DMS79 (cell line): ENCODE measurements around the gene TMEM245.

Source experiments
- DNase-seq: peaks from one replicate; lab custom pipeline; 2025; lab: John Stamatoyannopoulos, UW

Gene TMEM245

DNA sequence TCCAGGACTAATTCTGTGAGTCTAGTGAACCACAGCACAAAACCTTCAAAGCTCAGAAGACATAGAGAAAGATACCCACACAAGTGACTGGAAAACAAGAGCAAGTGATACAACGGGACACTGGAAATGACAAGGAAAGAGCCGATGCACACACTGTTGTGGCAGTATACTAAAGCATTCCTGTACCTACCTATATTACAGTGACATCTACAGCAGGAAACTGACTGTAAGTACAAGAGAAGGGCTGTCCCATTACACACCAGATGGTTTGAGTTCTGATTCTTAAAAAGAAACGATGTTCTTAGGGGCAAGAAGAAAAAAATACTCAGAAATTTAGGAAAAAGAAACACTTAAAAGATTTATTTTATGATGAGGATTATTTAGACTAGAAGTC lies 18.5 kb downstream of the TMEM245 start:
- DNase-seq = no peak

DNA sequence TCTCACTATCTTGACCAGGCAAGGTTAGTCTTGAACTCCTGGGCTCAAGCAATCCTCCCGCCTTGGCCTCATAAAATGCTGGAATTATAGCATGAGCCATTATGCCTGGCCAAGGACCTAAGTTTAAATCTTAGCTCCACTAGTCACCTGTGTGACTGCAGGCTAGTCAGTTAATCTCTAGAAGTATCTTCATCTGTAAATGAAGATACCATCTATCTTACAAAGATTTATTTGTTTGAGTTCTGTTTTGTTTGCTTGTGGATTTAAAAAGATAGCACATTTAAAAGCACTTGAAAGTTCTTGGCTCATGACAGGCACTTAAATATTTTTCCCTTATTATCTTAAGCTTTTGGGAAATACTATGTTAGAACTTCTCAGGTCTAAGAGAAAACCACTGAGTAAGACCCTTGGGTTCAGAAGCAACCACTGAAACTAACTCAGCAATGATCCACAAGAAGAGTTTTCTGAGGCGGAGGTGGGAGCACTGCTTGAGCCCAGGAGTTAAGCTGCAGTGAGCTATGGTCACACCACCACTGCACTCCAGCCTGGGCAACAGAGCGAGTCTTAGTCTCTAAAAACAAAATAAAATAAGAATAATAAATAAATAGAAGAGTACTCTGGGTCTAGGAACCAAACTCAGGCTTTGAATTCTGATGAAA lies 19.1 kb downstream of the TMEM245 start:
- no peak for DNase-seq

DNA sequence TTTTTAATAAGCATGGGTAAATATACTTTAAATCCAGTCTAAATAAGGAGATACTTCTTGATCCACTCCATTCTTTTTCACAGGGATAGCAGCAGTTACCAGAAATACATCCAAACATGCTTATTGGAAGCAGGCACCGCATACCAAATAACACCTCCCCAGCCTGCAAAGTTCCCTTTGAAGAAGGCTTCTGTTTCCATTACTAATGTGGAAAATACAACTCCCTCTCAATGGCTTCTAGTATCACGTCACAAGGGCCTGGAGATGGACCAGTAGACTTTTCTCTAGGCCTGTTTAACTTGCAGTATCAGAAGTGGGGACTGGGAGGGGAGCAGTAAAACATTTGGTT lies 20.8 kb downstream of the TMEM245 start:
- DNase-seq = no peak

DNA sequence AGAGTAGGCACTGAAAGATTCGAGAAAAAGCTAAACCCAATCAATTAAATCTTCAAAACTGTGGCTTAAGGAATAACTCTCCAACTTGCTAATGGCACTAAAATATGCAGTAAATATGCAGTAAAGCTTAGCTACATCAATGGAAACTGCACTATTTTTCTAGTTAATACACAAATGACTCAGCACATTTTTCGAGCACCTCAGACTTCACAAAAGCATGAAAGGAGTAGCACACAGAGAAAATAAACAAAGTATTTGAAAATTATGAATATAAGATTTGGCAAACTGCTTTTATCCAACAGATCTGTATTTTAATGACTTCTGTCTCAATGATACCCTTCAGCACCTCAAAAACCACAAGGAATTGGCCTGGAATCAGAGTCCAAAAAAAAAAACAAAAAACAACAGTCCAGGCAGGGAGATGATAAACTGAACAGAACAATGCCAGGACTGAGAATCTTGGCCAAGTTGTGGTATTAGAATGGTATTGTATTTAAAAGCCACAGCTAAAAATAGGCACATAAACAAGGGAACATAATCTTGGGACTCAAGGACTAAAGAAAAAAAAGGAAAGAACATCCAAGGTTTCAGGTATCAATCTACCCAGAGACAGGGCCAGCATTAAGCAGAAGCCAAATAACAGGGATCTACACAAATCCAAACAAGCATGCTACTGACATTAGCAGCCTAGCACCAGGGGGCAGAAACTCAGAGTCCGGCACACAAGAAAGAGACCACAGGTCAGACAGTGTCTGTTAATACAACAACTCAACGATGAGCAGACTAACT lies 21.4 kb downstream of the TMEM245 start:
- DNase-seq = peak; percentile 50

DNA sequence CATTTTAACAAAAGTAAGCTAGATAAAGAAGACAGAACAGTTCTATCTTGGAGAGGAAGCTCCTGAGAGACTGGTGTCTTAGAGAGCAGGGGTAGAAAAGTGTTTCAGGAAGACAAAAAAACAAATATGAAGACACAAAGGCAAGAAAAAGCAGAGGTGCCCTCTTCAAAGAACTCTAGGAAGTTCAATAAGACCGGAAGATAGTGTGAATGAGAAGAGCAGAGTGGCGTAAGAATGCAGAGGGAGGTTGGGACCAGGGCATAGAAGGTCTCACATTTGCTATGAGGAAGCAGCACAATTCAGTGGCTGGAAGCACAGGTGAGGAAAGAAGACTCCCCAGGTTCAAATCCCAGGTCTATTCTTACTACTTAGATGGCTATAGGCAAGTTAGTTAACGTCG lies 22.6 kb downstream of the TMEM245 start:
- DNase-seq = no peak

DNA sequence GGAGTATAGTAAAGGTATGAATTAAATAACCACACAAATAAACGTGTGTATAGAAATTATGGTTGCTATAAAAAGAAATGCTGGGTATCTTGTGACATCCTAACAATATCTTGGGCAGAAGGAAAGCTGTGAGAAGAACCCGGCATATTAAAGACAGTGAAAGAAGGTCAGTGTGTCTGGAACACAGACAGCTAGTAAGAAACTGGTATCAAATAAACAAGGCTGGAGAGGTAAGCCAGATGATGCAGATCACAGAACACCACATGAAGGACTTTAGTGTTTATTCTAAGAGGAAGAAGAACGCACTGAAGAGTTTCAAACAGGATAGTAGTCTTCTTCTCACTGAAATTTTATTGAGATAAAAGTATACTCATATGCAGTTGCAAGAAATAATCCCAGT lies 24.4 kb downstream of the TMEM245 start:
- no peak for DNase-seq

DNA sequence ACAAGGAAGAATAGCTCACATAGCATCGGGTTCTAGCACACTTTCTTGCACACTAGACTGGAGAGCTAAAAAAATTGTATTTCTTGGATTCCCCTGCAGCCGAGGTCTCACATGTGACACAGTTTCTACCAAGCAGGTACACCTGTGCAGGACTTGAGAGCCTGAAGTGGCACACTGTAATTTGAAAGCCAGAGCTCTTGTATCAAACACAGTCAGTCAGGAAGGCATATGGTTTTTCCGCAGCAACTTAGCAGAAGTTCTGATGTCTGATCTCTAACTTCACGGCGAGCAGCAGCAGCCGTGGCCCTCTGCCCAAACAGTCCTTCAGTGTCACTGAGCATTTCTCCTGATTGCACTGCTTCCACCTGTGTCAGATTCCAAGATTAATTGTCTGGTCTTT lies 25.5 kb downstream of the TMEM245 start:
- no peak for DNase-seq

DNA sequence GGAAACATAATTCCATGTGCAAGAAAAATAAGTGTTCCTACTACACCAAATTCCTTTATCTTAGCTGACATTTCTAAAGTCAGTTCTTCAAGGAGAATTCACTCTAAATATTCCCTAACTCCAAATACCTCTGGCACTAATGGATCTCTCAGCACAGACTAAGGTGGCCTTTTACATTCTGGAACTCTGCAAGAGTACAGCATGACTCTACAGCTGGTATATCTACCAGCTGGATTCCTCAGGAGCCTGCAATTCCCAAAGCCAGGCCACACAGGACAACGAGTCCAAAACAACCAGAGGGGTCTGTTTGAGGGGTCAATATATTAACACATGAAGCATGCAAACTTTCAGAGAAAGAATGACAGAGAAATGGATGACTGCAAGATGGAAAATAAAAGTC lies 27.2 kb downstream of the TMEM245 start:
- DNase-seq = no peak

DNA sequence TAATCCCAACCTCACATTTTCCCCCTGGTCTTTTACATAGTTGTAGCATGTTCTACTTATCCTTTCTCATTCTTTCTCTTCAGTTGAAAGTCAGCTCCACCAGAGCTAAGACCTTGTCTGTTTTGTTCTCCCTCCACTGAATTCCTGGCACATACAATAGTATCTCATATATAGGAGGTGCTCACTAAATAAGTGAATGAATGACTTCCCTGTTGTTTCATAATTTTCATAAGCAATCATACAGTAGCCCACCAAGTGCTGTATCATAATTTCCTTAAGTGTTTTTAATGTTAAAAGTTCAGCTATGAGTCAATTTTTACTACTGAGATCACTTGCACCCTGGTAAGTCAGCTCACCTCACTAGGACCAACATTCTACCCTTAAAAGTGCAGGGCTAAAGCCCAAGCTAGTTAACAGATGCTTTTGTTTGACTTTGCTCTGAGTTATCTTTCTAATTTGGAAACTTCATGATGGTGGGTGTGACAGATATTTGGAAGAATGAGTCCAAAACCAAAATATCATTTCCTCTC lies 27.6 kb downstream of the TMEM245 start:
- DNase-seq = no peak

DNA sequence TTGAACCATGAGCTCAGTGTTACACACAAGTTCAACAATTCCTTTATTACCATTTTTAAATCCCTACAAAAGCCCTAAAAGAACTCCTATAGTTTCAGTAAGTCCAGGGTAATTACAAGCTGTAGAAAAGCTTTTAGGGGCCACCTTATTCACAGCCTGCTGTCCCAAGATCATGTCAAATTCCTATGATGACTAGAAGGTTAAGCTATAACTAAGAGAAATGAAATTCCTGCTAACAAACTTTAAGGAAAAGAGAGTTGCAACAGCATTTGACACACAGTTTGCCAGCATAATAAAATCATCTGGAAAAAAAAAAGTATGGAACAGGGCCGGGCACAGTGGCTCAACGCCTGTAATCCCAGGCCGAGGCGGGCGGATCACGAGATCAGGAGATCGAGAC lies 31.5 kb downstream of the TMEM245 start:
- no peak for DNase-seq

DNA sequence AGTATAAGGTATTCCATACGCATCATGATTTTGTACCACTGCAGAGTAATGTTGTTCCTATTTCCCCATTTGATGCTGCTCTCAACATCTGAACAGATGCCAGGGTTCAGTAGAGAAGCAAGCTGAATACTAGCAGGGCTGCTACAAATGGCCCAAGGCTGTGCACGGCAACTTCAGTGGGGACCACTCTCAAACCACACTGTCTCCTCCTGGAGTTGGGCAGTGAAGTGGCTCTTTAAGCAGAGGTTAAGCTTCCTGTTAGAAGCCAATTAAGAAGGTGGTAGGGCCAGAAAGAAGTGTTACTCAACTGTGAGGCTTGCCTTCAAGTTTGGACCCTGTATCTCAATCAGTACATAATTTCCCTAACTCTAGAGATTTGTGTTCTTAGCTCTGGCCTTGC lies 32.0 kb downstream of the TMEM245 start:
- no peak for DNase-seq

DNA sequence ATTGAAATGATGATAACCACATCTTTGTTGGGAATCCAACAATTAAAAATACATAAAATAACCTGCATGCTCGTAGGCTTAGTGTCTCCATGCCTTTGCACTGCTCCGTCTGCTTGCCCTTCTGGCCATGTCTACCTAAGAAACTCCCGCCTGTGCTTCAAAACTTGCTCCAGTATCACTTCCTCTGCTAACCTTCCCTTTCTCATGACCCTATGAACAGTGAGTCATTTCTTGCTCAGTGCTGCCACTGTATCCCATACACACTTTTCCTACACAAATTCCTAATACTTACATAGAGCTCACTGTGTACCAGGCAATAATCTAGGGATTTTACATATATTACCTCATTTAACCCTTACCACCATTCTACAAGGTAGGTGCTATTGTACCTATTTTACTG lies 33.5 kb downstream of the TMEM245 start:
- no peak for DNase-seq

DNA sequence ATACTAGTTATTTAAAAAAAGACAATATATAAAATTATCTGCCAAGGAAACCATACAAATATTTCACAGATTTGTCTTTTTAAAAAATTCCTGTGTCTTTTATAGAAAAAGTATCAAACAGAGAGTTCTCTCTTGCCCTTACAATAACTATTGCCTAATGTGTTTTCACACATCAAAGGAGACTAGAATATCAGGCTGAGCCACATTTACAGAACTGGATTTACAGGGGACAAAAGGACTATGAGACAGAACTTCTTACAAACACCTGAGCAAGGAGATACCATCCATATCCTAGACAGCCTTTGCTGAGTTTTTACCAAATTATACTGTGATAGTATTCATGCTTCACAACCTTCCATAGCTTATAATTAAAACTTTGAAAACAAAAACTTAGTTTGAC lies 34.2 kb downstream of the TMEM245 start:
- DNase-seq = no peak

DNA sequence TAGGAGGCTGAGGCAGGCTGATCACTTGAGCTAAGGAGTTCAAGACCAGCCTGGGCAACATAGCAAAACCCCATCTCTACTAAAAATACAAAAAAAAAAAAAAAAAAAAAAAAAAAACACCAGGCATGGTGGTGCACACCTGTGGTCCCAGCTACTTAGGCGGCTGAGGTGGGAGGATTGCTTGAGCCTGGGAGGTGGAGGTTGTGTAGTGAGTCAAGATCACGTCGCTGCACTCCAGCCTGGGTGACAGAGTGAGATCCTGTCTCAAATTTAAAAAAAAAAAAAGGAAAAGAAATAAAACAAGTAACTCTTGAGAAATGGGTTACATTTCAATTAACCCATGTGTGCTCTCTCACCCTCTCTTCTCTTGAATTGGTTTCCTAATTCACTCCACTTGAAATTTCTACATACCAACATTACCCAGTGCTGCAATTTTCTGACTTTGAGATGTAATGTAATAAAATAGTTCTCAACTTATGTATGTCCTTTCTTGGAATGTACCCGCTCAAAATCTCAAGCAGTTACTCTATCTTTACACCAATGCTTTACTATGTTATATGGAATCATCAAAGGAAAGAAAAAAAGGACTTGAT lies 35.8 kb downstream of the TMEM245 start:
- no peak for DNase-seq

DNA sequence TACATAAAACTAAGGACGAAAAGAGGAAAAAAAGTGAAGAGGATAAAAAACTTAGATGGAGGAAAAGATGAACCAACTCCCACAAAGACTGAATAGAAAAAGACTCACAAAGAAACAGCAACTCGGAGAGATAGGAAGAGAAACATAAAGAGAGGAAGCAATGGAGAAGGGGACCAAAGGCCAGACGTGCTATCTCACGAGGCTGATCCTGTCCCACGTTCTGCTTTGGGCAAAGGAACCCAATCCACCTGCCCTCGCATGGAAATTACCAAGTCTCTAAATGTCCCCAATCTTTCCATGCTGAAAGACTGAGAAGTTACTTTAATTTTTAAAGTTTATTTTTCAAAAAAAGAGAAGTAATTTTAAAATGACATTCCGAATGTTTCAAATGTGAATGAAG lies 36.6 kb downstream of the TMEM245 start:
- no peak for DNase-seq

DNA sequence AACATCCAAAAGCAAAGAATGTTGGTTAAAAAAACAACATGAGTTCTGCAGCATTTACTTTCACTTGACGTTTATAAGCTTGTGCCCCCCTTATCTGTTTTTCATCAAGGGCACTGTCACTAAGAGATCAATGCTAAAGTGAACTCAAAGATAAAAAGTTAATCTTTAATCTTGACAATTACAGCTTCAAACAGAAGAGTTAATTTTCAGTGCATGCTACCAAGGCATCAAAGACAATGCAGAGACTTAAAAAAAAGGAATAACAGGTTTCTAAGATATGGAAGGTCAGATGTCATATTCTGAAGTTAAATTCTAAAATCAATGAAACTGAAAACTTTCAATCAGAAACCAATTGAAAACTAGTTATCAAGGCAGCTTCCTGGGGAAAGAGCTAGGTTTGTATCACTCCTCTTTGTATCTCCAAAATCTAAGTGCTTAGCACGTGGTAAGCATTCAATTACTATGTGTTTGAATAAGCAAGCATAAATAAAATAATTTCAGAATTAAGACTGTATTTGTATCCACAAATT lies 37.6 kb downstream of the TMEM245 start:
- DNase-seq = no peak

DNA sequence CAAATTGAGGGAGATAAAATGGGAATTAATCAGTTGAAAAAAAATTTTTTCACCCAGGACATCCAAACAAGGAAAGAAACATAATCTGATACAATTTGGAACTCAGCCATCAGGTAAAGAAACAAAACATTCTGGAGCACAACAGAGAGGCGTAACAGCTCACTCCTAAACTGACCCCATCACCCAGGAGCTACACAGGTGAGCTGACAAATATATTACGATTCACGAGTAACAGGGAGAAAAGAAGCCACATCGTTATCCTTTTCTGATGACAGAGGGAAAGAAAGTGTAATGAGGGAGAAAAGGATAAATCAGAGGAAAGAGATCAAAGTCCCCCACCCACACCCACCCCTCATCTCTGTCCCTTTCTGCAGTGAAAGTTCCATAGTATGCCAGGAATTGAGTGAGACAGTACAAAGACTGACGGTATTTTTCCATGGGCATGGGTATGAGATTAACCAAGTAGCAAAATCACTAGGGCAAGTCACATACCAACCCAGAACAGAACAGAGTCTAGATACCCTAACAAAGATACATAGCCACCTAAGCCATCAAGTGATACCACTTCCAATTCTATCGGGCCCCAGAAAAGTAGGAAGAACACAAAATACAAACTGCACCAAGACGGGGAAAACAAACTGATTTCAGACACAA lies 45.4 kb downstream of the TMEM245 start:
- DNase-seq = no peak

DNA sequence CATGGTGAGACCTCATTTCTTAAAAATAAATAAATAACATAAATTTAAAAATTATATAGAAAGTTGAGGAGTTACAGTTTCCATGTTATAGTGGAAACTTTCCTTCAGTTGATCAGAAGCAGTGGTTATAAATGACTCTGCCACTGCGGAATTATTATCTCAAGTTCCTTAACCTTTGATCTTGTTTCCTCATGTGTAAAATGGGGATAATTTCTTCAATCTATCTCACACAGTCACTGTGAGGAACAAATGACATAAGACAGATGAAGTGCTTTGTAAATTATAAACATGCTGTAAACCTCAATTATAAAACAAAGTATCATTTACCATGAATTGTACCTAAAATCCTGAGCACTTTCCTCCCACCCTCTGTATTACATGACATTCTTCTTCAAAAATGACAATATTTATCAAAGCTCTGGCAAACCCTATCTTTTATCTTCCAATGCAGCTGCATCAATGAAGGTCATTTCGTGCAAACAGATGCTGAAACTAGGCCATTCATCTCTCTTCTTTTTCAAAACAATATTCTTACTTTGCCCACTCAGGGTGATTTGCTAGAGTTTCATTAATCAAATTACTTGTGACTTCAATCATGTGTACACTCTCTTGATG lies 46.8 kb downstream of the TMEM245 start:
- DNase-seq = no peak

DNA sequence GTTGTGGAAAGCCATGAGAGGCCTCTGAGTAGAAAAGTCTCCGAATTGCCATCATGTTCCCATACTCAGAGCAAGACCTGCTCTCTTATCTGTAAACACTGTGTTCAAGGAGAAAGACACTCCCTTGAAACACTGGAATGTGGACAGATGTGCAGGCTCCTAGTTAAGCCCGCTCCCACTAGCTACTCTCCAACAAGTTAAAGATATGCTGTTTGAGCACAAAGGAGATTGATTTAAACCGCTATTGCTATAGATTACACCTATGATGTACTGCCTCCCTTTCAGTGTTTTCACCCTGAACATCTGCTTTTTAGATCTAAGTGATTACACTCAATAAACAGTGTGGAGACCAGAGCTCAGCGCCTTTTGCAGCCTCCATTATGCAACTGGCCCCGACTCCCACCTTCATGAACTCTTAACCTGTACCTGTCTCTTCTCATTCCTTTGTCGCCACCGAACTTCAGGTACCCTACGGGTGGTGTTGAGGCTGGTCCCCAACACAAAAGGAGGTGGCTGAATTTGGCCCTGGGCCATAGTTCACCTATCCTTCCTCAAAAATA lies 47.5 kb downstream of the TMEM245 start:
- no peak for DNase-seq

DNA sequence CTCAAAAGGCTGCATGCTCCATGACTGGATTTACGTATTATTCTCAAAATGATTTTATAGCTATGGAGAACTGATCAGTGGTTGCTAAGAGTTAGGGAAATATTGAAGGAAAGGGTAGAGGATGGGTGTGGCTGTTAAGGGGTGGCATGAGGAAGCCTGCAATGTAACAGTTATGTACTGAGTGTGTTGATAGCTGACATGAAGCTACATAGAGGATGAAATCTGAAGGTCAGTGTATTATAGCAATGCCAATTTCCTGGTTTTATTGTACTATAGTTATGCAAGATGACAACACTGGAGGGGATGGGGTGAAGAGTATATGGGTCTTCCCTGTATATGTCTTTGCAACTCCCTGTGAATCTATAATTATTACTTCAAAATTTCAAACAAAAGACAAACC lies 51.0 kb downstream of the TMEM245 start:
- no peak for DNase-seq

DNA sequence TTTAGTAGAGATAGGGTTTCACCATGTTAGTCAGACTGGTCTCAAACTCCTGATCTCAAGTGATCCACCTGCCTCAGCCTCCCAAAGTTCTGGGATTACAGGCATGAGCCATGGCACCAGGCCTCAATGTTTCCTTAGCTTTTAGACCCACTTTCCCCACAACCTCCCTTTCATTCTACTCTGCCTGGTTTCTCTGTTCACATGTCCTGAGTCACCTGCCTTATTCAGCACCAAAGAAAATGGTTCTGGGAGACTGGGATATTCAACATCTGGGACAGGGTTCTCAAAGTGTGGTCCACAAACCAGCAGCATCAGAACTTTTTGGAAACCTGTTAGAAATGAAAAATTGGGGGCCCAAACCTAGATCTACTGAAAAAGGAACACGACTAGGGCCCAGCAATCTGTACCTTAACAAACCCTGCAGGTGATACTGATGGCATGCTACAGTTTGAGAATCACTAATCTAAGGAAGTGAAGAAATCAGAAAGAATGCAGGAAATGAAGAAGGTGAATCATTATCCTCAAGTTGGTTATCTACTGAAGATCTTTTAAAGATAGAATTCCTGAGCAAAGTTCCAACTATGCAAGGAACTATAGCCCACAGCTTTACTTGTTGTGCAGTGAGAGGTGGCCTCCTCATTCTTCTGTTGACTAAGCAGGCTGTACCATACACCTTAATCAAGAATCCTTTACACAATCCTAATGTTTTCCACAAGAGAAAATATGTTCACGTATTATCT lies 54.6 kb downstream of the TMEM245 start:
- no peak for DNase-seq
